NCI-H1417 (cell line): ENCODE measurements around the gene SMPX.
"Not testable (repeated sequence)": the region's sequence is repeated elsewhere in the genome, so short reads cannot be mapped to it uniquely, and the experiment has no call there.

Experiments
- DNase-seq, 3 experiments: peaks; one replicate each; lab custom pipeline; 2025; lab: John Stamatoyannopoulos, UW

The SMPX gene

DNA sequence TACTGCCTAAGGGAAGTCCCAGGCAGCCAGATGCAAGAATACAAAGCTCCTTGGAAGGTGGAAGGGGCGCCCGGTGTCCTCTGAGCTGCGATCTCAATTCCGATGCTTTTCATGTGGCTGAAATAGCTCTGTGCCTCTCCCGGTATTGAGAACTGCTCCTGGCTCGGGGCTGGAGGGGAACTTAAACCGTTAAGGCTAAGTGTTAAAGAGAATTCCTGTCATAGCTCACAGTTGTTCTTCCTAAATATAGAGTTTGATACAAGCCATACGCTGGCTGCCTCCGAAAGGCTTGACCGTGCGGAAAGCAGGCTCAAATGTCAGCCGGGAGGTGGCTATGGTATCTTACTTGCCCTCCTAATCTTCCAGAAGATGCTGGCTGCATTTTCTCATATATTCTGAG lies at the start of gene SMPX:
SMPX (minus strand) TSS at position 157 of the 400 bp plus-strand sequence. CDS start 3,826 bp downstream, outside the sequence.
- DNase-seq: no peak

- DNase-seq: no peak
Observed at GRCh38 chrX:21806691-21807090, 48.8 kb upstream of the SMPX start.

DNA sequence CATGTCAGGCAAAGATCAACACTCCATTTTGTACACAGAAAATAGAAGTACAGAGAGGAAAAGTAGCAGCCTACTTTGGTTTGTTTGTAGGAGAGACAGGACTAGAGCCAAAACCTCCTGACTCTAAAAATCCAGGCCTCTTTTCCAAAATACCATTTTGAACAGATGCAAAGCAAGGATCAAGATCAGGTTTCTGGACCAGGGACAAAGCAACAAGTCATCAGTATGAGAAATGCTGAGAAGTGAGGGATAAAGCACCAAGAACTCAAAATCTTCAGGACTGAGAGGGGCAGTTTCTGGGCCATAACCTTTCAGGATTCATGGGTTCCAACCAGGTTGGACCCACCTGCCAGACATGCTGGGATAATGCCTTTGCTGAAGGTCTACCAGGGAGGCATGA lies 44.9 kb upstream of the SMPX start:
- DNase-seq: no peak

- no peak for DNase-seq
Observed at GRCh38 chrX:21802054-21802670, 44.2 kb upstream of the SMPX start.

- no peak for DNase-seq
Observed at GRCh38 chrX:21800344-21800770, 42.4 kb upstream of the SMPX start.

- no peak for DNase-seq
Observed at GRCh38 chrX:21799767-21800166, 41.9 kb upstream of the SMPX start.

GRCh38 chrX:21798677-21799219 lies 40.8 kb upstream of the SMPX start:
- peak; percentile 29 to 75 (median 40) for DNase-seq

DNA sequence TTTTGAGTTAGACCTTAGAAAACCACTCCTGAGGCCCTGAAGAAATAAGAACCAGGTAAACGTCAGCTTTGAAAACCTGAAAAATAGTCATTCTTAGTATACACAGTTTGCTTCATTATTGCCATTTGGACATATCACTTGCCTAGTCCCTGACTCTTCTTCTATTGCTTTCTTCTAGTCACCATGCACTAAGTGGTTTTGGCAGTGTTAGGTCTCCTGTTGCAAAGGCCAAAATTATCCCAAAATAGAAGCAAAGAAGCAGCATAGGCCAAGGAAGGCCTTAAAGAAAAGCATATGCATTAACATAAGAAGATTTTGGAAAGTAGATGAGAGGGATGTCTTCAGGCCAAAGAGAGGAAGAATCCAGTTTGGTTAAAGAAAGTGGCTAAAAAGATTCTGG lies 24.1 kb upstream of the SMPX start:
- DNase-seq: no peak

DNA sequence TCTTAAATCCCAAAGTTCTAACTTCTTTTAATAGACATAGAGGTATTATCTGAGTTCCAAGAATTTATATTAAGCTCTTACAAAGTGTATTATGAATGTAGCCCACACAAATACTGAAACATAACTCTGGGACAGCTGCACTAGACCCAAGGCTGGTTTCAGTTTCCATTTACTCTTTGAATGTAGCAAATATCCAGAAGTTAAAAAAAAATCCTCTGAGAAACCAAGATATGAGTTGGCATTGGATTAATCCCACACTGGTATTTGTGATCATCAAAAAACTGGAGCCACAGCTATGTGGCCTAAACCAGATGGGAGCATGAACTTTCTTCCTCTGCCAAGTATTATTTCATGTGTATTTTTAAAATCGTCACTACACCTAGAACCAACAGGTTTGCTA lies 23.6 kb upstream of the SMPX start:
- DNase-seq: no peak

DNA sequence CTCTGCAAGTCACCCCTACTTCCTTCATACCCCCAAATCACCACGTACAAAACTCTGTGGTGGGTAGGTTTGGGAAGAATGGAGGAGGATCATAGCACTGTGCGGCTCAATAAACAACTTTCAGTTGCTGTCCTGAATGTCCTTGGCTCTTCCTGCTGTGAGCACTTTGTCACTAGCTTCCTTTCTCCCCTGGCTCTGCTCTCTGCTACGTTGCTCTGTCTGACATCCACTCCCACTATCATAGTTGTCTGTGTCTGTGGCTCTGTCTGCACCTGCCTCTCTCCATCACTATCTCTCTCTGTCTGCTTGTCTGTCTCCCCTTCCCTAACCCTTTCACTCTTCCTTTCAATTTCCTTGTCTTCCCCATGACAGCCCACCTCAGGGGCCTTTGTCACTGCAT lies 21.2 kb upstream of the SMPX start:
- DNase-seq: no peak

- no peak for DNase-seq
Observed at GRCh38 chrX:21778236-21778635, 20.3 kb upstream of the SMPX start.

DNA sequence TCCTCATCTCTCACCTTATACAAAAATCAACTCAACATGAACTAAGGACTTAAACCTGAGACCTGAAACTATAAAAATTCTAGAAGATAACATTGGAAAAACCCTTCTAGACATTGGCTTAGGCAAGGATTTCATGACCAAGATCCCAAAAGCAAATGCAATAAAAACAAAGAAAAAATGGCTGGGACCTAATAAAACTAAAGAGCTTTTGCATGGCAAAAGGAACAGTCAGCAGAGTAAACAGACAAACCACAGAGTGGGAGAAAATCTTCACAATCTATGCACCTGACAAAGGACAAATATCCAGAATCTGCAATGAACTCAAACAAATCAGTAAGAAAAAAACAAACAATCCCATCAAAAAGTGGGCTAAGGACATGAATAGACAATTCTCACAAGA lies 17.2 kb upstream of the SMPX start:
- DNase-seq: not testable (repeated sequence)

DNA sequence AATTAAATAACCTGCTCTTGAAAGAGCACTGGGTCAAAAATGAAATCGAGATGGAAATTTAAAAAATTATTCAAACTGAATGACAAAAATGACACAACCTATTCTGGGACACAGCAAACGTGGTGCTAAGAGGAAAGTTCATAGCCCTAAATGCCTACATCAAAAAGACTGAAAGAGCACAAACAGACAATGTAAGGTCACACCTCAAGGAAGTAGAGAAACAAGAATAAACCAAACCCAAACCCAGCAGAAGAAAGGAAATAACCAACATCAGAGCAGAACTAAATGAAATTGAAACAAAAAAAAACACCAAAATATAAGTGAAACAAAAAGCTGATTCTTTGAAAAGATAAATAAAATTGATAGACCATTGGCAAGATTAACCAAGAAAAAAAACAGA lies 15.1 kb upstream of the SMPX start:
- not testable (repeated sequence) for DNase-seq

DNA sequence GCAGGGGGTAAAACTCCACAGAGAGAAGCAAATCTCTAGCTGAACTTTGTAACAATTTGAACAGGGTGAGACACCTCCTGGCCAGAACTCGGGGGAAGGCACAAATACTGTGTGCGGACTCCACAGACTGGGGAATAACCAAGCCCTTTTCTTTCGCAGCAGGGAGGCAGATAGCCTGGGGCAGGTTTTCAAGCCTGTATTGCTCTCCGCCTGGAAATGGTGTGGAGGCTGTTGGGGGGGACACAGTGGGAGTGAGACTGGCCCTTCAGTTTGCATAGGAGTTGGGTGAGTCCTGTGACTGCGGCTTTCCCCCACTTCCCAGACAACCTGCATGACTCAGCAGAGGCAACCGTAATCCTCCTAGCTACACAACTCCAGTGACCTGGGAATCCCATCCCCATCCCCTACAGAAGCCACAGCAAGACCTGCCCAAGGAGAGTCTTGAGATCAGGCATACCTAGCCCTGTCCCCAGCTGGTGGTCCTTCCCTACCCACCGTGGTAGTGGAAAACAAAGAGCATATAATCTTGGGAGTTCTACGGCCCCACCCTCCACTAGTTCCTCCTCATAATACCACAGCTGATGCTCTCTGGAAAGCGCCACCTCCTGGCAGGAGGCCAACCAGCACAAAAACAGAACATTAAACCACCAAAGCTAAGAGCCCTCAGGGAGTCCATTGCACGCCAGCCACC lies 12.9 kb upstream of the SMPX start:
- DNase-seq: no peak

- no peak for DNase-seq
Observed at GRCh38 chrX:21766101-21766500, 8.2 kb upstream of the SMPX start.

GRCh38 chrX:21764008-21764407 lies 6.1 kb upstream of the SMPX start:
- DNase-seq: no peak

- no peak for DNase-seq
Observed at GRCh38 chrX:21758488-21758887, 572 bp upstream of the SMPX start.

- DNase-seq: no peak
Observed at GRCh38 chrX:21756785-21757529, 959 bp downstream of the SMPX start.

DNA sequence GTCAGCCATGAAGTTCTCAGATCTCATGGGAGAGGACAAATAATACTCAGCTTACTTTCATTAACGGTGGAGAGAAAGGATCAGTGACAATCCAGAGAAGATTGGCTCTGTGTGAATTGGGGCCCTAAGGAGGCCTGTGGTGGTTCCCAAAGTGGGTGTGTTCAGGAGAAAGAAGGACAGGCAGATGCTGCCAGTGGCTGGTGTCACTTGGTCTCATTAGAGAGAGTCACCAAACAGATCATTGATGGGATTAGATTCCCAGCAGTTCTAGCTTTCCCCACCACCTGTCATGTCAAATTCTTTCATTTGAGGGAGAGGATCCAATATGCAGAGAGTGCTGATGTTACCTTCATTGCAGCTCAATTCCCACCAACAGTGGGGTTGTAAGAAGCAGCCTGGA lies 8.0 kb downstream of the SMPX start:
- no peak for DNase-seq

GRCh38 chrX:21748235-21748634 lies 9.7 kb downstream of the SMPX start:
- no peak for DNase-seq

DNA sequence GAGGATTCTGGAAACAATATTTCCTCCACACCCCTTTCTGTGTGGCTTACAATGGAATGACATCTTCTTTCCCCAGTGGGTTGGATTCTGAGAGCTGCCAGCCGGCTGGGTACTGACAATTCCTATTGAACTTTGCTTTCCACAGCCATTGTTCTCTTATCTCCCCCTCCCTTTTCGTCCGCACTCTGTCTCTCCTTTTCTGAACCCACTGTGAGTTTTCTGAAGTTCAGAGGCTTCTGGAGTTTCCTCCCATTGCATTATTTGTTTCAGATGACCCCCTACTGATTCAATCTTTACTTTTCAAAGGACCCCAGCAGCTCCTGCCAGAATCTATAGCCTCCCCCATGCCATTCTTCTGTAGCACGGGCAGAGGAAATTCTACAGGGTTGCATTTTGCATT lies 10.4 kb downstream of the SMPX start:
- DNase-seq: no peak

- peak; percentile 19 to 68 (median 36) for DNase-seq
Observed at GRCh38 chrX:21745756-21746155, 12.2 kb downstream of the SMPX start.

DNA sequence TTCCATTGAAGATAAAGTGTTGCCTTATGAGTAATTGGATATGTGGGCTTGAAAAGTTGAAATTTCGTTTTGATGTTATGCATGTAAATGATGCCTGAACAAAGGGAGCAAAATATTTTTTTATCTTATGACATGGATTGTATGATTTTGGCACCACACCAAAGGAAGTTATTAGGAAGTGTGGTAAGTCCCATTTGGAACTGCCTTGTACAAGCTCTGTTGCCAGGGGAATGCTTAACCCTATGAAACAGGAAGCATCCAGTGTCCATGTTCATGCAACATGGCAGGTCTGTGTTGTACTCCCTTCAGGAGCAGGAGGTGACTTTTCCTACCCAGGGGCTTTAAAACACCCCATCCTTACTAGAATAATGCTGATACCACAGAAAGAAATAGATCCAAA lies 13.2 kb downstream of the SMPX start:
- no peak for DNase-seq
